NCI-H2107 treated with DMSO at 0.1 percent for 48 hours (cell line): Measurements from ENCODE around the gene GRID1.

Experiments used
- DNase-seq: peaks from one replicate; lab custom pipeline; 2025; ENCODE audit not compliant: unreplicated experiment; lab: John Stamatoyannopoulos, UW

Gene GRID1

GRCh38 chr10:86070278-86070677 is 296.3 kb downstream of the GRID1 start:
- no peak for DNase-seq

- DNase-seq, result no peak
These were observed 298.2 kb downstream of the GRID1 start for GRCh38 chr10:86068231-86069054.

DNA sequence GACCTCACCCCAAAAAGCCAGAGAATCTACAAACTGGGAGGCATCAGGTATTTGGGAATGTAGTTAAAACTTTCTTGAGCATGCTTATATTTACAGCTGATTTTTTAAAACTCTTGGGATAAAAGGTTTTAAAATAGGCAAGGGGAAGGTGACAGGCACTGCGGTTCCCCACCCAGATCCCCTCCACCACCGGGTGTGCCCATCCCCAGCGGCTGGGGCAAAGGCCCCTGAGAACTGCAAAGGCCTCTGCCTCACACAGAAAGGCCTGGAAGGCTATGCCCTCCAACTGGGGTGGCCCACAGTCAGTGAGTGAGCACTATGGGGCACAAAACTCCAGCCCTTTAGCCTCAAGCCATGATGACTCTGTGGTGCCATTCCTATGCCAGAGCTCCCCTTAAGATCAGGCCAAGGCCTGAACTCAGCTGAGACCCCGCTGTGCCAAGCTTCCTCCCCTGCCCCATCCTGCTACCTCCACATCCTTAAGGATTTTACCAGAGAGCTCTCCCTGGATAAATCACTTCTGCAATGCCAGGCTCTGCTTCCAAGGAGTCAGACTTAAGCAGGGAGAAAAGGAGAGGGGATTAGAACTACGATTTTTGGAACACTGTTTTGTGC is 299.1 kb downstream of the GRID1 start:
- DNase-seq, result no peak

DNA sequence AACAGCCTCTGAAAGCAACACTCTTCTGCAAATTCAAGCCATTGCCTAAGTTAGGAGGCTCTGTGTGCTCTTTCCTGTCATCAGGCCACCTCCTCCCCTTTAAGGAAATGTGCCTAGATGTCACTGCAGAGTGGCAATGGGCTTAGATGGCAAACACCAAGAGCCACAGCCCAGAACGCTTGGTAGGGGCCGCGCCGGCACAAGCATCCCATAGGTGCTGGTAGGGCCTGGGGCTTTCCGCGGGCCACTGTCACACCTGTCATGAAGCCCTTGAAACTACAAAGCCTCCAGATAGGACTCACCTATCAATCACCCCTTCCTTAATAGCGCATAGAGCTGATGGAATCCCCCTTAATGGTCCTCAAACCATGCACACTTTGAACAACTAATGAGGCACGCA is 299.9 kb downstream of the GRID1 start:
- DNase-seq, result no peak

- no peak for DNase-seq
These were observed 300.8 kb downstream of the GRID1 start for GRCh38 chr10:86065711-86066251.

DNA sequence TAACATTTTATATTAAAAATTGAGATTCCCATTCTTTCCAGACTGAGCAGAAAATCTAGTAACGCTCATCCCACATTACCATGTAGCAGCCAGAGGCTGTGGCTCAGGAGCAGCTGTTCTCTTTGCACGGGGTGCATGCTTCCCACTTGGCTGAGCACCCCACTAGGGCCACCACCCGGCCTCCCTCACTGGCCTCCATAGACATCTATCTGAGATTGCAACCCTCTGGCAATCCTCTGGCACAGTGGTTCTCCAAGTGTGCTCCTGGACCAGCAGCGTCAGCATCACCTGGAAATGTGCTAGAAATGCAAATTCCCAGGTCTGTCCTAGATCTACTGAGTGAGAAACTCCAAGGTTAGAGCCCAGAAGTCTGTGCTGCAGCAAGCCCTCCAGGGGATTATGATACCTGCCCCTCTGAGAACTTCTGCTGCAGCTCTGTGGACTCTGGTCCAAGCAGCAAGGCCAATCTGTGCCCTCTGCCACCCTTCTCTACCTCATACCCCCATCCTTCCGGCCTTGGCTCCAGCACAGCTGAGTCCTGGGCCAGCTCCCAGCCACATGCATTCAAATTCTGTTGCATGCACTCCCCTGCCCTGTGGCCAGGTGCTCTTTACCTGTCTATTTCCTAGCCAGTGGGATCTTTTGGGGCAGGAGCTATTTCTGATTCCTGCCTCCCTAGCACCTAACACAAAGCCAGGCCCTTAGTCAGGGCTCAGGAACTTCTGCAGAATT is 301.5 kb downstream of the GRID1 start:
- DNase-seq, result no peak

DNA sequence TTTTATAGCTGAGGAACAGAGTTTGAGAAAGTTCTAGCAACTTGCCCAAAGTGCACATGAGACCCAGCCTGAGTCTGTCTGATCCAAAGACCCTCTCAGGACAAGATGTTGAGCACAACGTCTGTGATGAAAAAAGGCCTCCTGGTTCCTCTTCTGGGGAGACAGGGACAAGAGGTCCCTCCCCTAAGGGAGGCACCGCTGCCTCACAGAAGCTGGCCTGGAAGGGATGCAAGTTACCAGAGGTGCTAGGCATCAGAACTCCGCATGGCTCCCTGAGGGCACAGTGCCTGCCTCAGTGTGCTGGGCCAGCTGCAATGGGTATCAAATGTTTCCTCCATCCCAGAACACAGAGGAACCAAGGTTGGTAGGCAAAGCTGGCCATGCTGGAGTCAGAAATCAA is 302.4 kb downstream of the GRID1 start:
- DNase-seq, result no peak

GRCh38 chr10:86063341-86063740 is 303.3 kb downstream of the GRID1 start:
- no peak for DNase-seq

- DNase-seq, result no peak
These were observed 303.9 kb downstream of the GRID1 start for GRCh38 chr10:86062647-86063145.

DNA sequence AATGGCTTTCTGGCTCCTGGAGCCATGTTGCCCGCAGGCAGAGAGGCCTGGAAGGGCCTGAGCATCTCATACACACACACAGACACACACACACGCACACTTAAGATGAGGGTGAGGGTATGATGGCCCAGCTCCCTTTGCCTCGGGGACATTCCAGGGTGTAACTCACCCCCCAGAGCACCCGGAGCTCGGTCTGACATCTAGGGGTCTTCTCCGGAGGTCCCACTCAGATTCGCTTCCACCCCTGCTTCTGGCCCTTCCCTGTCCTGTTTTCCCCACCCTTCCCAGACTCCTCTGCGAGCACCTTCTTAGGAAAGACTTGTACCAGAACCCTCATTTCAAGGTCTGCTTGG is 304.4 kb downstream of the GRID1 start:
- DNase-seq, result no peak

- no peak for DNase-seq
These were observed 305.1 kb downstream of the GRID1 start for GRCh38 chr10:86061278-86062197.

DNA sequence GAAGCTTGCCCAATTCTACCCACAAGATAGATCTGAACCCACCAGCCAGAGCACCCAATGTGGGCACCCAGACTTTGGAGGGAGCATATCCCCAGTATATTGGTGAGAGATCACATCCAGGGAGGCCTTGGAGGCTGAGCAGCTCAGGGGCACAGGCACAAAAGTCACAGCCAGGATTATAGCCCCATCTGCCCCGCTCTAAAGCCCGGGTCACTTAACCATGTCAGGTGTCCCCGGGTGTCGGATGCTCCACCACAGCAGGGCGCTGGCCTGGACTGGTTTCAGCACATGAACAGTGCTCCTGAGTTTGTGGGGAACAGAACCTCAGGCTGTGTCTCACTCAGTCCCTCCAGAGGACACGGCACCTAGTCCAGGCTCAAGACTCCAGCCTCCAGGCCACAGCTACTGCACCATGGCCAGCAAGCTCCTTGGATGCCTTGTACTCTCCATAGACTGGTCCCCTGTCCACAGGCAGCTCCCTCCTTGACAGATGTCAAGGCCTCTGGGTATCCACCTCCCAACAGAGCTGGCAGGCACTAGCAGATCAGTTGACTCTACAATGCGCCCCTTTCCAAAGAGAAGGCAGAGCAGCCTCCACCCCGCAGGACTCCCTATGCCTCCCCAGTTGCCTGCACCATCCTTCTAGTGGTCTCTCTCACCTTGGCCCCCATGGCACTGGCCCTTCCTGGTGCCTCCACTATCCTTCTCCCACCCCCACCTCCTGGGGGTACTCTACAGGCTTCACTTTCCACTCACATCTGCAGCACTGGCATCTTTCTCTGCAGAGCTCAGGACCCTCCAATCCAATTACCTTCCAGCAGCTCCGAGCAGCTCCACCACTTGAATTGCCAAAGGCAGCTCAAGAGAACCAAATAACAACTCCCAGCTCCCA is 306.0 kb downstream of the GRID1 start:
- no peak for DNase-seq

- no peak for DNase-seq
These were observed 306.7 kb downstream of the GRID1 start for GRCh38 chr10:86059892-86060291.

DNA sequence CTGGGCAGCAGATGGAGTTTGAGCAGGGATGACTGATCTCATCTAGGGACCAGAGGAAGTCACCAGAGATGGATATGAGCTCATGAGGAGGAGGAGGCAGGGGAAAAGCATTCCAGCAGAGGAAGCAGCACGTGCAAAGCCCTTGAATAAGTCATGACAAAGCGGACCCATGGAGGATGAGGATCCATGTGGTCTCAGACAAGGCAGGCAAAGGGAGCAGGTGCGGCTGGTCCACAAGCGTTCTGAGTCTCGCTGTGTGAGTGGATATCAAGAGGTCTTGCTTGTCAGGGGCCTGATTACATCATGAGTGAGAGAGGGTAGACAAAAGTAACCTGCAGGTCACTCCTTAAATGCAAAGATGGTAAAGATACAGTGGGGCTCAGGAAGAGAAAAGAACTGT is 307.6 kb downstream of the GRID1 start:
- DNase-seq, result no peak

DNA sequence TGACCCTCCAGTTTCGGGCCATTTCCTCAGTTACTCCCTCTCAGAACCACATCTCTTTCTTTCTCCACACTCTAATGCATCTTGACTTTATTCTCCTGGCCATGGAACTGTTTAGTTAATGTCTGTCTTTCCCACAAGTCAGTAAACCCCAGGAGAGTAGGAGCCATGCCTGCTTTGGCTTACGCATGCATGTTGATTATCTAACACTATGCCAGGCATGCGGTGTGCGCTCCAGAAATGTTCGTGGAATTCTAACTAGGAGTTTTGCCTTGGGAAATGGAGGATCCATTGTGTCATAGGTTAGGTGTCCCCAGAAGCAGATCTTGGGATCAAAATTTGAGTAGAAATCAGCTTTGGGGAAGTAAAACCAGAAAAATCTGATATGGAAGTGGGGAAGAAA is 308.9 kb downstream of the GRID1 start:
- no peak for DNase-seq

DNA sequence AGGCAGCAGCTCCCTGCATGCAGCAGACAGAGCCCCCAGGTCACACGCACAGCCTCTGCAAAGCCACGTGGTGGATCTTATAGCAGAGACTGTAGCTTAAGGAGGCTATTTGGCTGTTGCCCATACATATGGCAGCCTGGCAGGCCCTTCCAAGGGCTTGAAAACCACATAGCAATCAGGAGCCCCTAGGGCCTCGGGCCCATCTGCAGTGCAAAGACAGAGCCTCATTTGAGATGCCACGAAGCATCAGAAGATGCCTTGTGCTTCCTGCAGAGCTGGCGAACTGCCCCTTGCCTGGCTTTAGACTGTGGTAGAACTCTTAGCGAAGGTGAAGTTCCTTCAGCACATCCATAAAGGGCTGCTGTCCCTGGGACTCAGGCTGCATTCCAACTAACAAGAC is 309.9 kb downstream of the GRID1 start:
- no peak for DNase-seq

DNA sequence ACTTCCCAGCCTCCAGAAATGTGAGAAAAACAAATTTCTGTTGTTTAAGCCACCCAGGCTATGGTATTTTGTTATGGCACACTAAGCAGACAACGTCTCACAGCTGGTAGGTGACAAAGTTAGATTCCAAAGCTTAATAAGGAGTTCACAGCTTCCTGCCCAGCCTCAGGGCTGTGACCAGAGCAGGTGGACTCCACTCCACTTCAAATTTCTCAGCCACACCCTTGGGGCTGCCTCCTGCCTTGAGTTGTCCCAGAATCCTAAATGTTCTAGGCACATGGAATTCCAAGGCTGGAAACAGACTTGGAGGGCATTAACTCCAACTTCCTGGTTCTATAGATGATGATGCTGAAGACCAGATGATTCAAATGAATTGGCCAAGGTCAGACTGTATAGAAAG is 310.7 kb downstream of the GRID1 start:
- DNase-seq, result no peak

- DNase-seq, result no peak
These were observed 312.9 kb downstream of the GRID1 start for GRCh38 chr10:86053675-86054074.

DNA sequence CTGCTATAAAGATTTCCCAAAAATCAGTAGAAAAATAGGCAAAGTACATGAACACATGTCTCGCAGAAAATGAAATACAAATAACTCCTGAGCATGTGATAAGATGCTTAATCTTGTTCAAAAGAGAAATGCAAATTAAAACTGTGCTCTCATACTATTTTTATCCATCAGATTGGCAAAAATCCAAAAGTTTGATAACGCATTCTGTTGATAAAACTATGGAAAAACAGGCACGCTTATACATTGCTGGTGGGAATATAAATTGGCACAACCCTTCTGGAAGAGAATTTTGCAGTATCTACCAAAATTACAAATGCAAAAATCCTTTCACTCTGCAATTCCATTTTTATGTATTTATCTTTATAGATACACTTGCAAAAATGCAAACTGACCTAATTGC is 315.0 kb downstream of the GRID1 start:
- no peak for DNase-seq

- DNase-seq, result no peak
These were observed 317.2 kb downstream of the GRID1 start for GRCh38 chr10:86049442-86049841.
